ENCODE data around the gene NECAP2. TPM values are rescaled to one million over a fixed set of nuclear protein-coding genes. Genes with fewer than 3 reads are reported as not detected.

NECAP2 gene
- total and polyA plus RNA-seq, 12 donors = 7.9 to 34.0 (median 13.0) TPM

DNA sequence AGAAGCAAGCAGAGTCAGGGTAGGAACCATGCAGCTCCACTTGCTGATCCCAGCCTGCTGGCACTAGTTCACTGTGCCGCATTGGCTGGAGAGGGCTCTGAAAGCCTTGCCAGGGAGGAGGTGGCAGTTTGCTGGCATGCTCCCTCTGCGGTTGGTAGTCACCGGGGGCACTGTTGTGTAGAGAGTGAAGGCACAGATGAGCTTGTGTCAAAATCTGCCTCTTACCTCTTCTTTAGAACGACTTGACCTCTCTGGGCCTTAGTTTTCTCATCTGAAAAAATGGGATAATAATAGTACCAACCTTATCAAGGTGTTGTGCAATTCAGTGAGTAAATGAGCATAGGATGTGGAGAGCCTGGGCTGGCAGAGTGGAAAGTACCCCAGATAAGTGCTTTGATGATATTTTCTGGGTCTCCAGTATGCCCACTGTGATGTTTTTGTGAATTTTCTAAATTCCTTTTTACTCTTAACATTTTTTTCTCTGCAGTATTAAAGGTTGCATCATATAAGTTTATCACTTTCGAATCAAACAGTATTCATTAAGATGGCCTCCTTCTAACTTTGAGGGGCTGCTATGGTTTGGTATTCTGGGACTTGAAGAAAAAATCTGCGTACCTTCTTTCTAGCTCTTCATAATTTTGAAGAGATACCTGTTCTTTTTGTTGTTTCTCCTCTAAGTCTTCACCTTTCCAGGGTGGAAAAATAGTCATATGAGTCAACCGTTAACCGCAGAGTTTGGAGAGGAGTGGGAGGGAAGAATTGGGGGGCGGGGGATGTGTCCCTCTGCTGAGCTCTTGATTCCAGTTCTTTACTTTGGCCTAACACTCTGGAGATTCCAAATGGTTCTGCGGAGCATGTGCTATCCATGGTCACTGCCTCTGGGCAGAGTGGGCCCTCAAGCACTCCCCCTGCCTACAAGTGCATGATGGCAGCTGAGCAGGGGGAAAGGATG is 46.7 kb upstream of the NECAP2 start:
- Histone ChIP-seq H3K27ac (peak overlapping the region in 2 of 10 donors; percentile 1 to 16), H3K9me3 (no peaks in the 10 kb centered on the region), H3K27me3 (no peaks in the 10 kb centered on the region), H3K36me3 (peaks cover 0 to 62% (median 18%) of the 10 kb centered on the region in 9 donors), H3K4me1 (peaks cover 17 to 68% (median 55%) of the 10 kb centered on the region in 9 donors), H3K4me3 (no peak overlapping the region)
- TF ChIP-seq, protein P1, sequence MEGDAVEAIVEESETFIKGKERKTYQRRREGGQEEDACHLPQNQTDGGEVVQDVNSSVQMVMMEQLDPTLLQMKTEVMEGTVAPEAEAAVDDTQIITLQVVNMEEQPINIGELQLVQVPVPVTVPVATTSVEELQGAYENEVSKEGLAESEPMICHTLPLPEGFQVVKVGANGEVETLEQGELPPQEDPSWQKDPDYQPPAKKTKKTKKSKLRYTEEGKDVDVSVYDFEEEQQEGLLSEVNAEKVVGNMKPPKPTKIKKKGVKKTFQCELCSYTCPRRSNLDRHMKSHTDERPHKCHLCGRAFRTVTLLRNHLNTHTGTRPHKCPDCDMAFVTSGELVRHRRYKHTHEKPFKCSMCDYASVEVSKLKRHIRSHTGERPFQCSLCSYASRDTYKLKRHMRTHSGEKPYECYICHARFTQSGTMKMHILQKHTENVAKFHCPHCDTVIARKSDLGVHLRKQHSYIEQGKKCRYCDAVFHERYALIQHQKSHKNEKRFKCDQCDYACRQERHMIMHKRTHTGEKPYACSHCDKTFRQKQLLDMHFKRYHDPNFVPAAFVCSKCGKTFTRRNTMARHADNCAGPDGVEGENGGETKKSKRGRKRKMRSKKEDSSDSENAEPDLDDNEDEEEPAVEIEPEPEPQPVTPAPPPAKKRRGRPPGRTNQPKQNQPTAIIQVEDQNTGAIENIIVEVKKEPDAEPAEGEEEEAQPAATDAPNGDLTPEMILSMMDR (IDR thresholded peaks at IDR 0.05) = no peak
- DNase-seq = peak in 1 of 2 donors; percentile 20
- intact Hi-C loops (cut with DNase I) = no loop called here
- ATAC-seq = peak in 4 of 8 donors; percentile 11 to 45 (median 24)
- WGBS, 2 donors = 80 to 87% methylated on average over 10 of the region's 10 CpGs

GRCh38 chr1:16394977-16395376 is 45.5 kb upstream of the NECAP2 start:
- peaks cover 0 to 73% (median 18%) of the 10 kb centered on the region in 9 donors for H3K36me3 ChIP-seq
- no peak for ATAC-seq
- no peaks in the 10 kb centered on the region for H3K27me3 ChIP-seq
- H3K9me3 ChIP-seq = no peaks in the 10 kb centered on the region
- peaks cover 16 to 62% (median 51%) of the 10 kb centered on the region in 9 donors for H3K4me1 ChIP-seq
- TF ChIP-seq, protein P1 (IDR thresholded peaks at IDR 0.05) = no peak
- intact Hi-C loops (cut with DNase I) = no loop called here
- no peak for DNase-seq
- H3K4me3 ChIP-seq = no peak overlapping the region
- no peak overlapping the region for H3K27ac ChIP-seq
- 91% methylated on average over 13 of the region's 13 CpGs for WGBS, 2 donors

GRCh38 chr1:16396591-16396990 is 43.9 kb upstream of the NECAP2 start:
- H3K36me3 ChIP-seq = peaks cover 0 to 75% (median 18%) of the 10 kb centered on the region in 9 donors
- TF ChIP-seq, protein P1 (IDR thresholded peaks at IDR 0.05) = no peak

DNA sequence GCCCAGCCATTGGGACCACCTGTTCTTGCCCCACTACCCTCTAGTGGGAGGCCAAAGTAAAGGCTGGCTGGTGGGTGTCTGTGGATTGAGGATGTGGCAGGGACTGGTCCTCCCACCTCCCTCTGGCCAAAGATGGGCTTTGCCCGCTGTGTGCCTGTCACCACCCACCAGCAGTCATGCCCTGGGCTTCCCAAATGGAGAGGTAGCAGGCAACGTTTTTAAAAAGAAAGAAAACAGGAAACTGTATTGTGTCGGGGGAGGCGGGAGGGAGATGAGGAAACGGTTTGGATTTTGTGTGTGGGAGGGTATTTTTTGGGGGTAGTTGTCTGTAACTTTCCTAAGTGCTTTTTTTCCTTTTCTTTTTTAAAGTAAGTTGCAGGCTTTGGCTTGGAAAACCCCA is 43.4 kb upstream of the NECAP2 start:
- peaks cover 10 to 41% (median 29%) of the 10 kb centered on the region in 9 donors for H3K4me1 ChIP-seq
- no peaks in the 10 kb centered on the region for H3K9me3 ChIP-seq
- DNase-seq = no peak
- H3K27ac ChIP-seq = peak overlapping the region in 4 of 10 donors; percentile 26 to 66 (median 36)
- no peaks in the 10 kb centered on the region for H3K27me3 ChIP-seq
- 59 to 66% methylated on average over 5 of the region's 5 CpGs for WGBS, 2 donors
- ATAC-seq = no peak
- TF ChIP-seq, protein P1 (IDR thresholded peaks at IDR 0.05) = no peak
- intact Hi-C loops (cut with DNase I) = loop anchor here in 1 of 10 donors (2.0 kb wide), 1 partner anchor 60 kb away; no protein-coding TSS in a partner anchor
- H3K36me3 ChIP-seq = peaks cover 0 to 75% (median 18%) of the 10 kb centered on the region in 9 donors
- no peak overlapping the region for H3K4me3 ChIP-seq

More at GRCh38 chr1:16396591-16396990, 43.9 kb upstream of the NECAP2 start:
- intact Hi-C loops (cut with DNase I) = loop anchor here in 1 of 10 donors (2.0 kb wide), 1 partner anchor 60 kb away; no protein-coding TSS in a partner anchor
- H3K4me3 ChIP-seq = no peak overlapping the region
- WGBS, 2 donors = 60 to 65% methylated on average over 7 of the region's 7 CpGs
- H3K27me3 ChIP-seq = no peaks in the 10 kb centered on the region
- DNase-seq (peak in 1 of 2 donors; percentile 29), ATAC-seq (peak in 1 of 8 donors; percentile 35)
- peaks cover 15 to 46% (median 35%) of the 10 kb centered on the region in 9 donors for H3K4me1 ChIP-seq
- no peaks in the 10 kb centered on the region for H3K9me3 ChIP-seq
- H3K27ac ChIP-seq = peak overlapping the region in 4 of 10 donors; percentile 26 to 66 (median 36)
